GM13976 (cell line): Measurements from ENCODE around the gene GP1BB.
"Not testable (repeated sequence)": the region's sequence is repeated elsewhere in the genome, so short reads cannot be mapped to it uniquely, and the experiment has no call there.

Source experiments
- DNase-seq: peaks from one replicate; pipeline ENCODE4 v3.0.0; 2012; ENCODE audit warnings: low spot score
- CTCF ChIP-seq: IDR thresholded peaks from 2 replicates; pipeline ENCODE4 v1.5.1; 2012; ENCODE audit warnings: borderline replicate concordance, mild to moderate bottlenecking; ENCODE audit not compliant: insufficient read depth; ENCODE audit errors: extremely low read depth, missing control alignments, control extremely low read depth
- in situ Hi-C: fragments of 300-500 bp; cut with MboI; formaldehyde crosslinking; loops from one replicate; pipeline ENCODE4 v1.12.0; 2022; ENCODE audit warnings: low sequenced_read_pairs, mixed read lengths, inconsistent platforms; ENCODE audit not compliant: unreplicated experiment

GP1BB gene

GRCh38 chr22:19722982-19723231 lies 432 bp upstream of the GP1BB start:
- TF ChIP-seq CTCF, result no peak
- in situ Hi-C loops, result no loop called here
- DNase-seq, result no peak

GRCh38 chr22:19723983-19724827 lies 866 bp downstream of the GP1BB start:
- DNase-seq, result peak; percentile 69
- TF ChIP-seq CTCF, result no peak

GRCh38 chr22:19724927-19725661 lies 1.8 kb downstream of the GP1BB start:
- in situ Hi-C loops, result no loop called here
- TF ChIP-seq CTCF, result no peak
- no peak for DNase-seq

More at GRCh38 chr22:19723983-19724827, 866 bp downstream of the GP1BB start:
- in situ Hi-C loops, result no loop called here

GRCh38 chr22:19726064-19726788 lies 2.9 kb downstream of the GP1BB start:
- DNase-seq, in situ Hi-C loops: not testable (repeated sequence)

- in situ Hi-C loops, result no loop called here
- TF ChIP-seq CTCF, result no peak
- DNase-seq, result no peak
Measured at GRCh38 chr22:19727310-19728150, 4.2 kb downstream of the GP1BB start.

GRCh38 chr22:19728271-19728670 lies 4.9 kb downstream of the GP1BB start:
- no peak for DNase-seq
- TF ChIP-seq CTCF, result no peak
- in situ Hi-C loops, result no loop called here
